Activated T-helper 1 cell treated with anti-CD3 and anti-CD28 coated beads, Interleukin-2, amount 50 U/mL, for 16 hours (primary cell): Measurements from ENCODE around the gene ANKIB1.
"Not testable (repeated sequence)": the region's sequence is repeated elsewhere in the genome, so short reads cannot be mapped to it uniquely, and the experiment has no call there.

Experiments used
- DNase-seq, 2 donors: peaks; one replicate each; pipeline ENCODE4 v3.0.0-alpha.2; 2020; ENCODE audit warnings: low read depth in 1 of 2, low spot score in 1 of 2

ANKIB1 gene

DNA sequence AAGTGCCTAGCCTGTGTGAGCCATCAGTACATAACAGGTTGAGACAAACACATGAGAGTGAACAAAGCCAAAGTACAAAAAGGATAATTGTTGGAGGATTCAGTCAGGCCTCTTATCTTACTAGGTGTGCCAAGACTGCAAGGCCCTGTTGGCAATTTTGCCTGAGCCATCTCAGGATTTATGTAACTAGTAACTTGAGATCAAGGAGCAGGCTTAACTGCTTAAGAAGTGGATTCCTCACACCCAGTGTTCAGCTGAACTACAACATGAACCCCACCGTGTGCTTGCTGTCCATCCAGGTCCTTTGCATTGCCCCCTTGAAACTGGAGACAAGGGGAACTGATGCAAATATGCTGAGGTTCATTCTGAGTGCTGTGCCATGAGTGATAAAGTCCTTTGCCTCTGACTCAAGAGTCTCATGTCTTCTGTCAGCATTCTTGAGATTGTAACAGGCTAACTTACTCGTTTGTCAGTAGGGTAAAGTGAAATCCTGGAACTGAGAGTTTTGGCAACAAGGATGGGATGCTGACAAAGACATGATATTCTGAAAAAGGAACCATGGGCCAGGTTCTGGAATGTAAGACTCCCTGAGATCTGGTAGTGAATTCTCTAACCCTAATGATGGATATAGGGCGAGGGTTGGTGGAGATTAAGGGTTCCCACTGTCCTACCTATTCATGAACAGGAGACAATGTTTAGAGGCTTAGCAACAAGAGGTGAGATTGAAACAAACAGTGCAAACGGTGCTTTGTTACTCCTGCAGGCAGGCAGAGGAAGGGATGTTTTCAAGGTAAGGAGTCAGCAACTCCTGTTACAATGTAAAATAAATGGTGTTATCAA lies 157.4 kb downstream of the ANKIB1 start:
- no peak for DNase-seq

DNA sequence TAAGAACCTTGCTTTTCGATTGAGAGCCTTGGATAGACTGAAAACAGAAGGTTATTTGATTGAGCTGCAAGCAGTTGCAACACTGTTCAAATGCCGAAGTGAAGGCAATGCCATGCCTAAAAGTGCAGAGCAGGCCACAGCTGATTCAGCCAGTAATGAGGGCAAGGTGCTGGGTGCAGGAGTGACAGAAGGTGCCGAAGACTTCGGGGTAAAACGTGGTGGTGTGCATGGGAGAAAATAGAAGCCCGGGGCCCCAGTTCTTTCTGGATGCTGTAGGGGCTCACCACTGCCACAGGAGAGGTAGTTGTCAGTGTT lies 157.9 kb downstream of the ANKIB1 start:
- DNase-seq = no peak

DNA sequence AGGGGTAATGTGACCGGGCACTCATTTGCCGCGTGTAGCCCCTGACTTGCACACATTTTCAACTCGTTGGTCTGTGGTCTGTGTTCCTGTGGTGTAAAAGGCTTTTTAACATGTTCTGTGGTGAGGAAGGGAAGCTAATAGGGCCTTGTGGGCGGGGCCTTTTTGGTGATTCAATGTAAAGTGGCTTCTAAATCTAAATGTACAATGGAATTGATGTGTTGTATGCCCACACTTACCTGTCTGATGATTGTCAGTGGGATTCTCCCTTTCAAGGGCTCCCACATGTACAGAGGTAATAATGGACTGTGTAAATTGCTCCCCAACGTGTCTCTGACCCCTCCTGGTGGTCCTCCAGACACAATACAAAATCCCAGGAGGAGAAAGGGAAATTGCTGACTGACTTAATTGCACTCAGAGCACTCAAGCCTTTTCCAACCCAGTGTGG lies 158.4 kb downstream of the ANKIB1 start:
- no peak for DNase-seq

DNA sequence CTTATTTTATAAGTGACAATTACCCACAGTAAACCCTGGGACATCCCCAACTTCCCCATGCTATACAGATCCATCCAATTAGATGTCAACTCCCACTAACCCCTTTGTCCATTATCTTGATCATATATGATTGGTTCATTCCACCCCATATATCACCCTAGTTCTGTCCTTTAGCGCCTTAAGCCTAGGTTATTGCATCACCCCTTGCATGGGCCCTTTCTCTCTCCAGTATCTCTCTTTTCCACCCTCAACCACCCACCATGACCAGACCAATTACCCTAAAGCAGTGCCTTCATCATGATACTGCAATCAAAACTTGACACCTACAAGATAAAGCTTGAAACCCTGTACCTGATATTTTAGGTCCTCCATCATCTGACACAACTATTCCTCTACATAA lies 163.6 kb downstream of the ANKIB1 start:
- no peak for DNase-seq

DNA sequence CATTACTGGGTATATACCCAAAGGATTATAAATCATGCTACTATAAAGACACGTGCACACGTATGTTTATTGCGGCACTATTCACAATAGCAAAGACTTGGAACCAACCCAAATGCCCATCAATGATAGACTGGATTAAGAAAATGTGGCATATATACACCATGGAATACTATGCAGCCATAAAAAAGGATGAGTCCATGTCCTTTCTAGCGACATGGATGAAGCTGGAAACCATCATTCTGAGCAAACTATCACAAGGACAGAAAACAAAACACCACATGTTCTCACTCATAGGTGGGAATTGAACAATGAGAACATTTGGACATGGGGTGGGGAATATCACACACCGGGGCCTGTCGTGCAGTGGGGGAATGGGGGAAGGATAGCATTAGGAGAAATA lies 164.4 kb downstream of the ANKIB1 start:
- not testable (repeated sequence) for DNase-seq

DNA sequence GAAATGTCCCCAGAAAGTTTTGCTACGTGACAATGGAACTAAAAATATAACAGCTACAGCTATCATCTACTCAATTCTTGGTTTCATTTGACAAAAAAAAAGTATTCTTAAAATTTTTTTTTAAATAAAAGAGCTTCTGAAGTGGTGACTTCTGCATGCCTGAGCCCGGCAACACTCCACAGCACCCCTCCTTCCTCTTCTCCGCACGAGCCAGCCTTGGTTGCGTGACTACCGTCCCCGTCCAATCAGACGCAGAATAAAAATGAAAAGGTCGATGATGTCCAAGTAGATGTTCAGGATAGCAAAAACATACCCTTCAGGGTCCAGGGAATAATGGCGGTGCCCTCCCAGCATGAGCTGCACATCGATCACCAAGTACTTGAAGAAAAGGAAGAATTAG lies 167.0 kb downstream of the ANKIB1 start:
- DNase-seq = no peak

DNA sequence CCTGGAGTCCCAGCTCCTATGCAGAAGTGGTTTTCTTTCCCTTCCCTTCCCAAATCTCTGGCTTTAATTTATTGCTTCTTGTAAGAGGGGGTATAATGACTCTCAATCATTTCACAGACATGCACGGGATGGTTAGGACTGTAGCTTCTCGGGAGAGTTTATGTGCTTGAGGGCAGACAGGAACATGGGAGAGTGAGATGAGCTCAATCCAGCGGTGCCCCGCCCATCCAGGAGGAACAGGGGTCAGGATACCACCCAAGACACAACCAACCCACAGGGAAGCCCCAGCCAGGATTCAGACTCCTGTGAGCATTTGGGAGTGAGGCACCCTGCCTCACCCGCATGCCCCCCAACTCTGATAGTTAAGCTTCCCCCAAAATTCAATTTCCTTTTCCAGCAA lies 167.8 kb downstream of the ANKIB1 start:
- no peak for DNase-seq

DNA sequence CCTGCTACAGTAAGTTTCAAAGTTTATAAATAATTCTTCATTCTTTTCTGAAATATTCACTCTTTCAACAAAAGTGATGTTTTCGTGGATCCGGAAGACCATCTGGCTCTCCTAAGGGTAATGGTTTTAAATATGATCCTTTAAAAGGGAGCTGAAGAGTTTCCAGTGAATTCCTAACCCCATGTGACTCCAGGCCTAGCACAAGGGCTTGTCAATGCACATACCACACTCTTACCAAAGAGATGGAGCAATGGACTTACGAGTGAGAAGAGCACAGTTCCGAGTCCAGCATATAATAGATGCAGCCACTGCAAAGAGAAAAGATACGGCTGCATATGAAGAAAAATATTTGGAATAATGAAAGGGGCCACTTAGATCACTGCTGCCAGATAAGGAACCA lies 169.5 kb downstream of the ANKIB1 start:
- no peak for DNase-seq

DNA sequence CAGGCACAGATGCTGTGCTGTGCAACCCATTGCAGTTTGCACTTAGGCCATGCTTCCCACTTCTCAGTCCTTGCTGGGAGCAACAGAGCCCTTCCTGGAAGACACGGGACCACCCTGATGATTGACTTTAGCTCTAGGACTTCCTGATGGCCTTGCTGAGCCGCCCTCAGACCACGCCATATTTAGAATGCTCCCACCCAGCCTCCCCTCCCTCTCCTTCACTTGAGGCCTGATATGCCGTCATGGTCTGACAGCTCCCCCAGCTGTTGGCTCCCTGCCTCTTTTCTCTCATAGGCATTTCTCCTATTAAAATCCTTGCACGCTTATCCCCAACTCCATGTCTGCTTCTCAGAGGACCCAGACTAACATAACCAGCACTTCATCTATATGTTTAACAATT lies 172.1 kb downstream of the ANKIB1 start:
- no peak for DNase-seq

DNA sequence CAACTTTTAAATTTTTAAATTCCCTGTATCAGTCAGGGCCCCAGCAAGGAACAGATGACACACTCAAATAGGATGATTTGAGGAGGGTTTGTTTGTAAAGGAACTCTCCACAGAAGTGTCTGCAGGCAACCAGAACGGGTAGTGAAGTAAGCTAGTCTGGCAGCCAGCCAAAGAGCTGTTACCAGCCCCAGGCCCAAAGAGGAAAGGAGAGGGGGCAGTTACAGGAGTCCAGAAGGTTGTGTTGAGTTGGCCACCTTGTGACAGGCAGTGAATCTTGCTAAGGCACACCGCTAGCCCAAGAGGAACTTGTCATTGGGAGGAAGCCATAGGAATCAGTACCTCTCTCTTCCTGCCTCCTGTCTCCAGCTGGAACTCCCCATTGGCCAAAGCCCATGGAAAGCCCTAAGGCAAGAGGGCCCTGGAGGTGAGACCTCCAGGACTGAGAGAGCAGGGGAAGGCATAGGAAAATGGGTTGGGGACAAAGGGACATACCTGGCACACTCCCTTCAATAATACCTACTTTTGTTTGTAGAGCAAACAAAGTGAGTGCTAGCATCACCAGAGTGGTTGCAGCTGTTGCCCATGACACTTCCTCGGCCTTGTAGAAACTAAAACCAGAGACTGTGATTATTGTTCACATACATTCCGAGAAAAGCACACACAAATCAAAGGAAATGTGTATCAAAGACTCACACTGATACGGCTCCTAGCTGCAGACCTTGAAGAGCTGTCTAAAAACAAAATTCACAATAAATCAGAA lies 176.1 kb downstream of the ANKIB1 start:
- no peak for DNase-seq

DNA sequence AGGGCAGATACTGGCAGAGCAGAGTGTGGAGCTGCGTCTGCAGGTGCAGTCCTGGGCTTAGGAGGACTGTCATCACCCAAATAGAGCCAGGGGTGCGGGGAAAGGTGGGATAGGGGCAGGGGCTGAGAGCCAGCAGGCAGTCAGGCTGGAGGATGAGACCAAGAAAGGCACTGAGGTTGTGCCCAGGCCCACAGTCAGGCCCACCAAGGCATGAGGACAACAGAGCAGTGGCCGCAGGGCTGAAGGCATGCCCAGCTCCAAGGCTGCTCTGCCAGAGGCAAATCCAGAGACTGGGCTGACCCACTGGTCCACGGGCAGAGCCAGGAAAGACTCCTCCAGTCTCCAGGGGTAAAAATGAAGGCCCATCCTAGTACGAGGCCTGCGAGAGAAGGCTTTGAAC lies 177.2 kb downstream of the ANKIB1 start:
- DNase-seq = no peak

DNA sequence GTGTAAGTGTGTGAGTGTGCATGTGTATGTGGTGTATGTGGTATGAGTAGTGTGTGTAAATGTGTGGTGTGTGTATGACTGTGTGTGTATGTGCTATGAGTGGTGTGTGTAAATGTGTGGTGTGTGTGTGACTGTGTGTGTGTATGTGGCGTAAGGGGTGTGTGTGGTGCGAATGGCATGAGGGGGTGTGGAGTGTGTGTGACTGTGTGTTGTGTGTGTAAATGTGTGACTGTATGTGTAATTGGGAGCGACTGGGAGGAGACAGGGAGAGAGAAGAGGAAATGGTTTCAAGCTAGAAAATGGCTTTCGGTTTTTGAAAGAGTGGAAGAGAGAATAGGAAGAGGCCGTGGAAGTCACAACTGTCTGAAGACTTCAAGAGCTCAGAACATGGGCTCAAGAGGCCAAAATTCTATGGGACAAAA lies 177.9 kb downstream of the ANKIB1 start:
- DNase-seq = no peak

DNA sequence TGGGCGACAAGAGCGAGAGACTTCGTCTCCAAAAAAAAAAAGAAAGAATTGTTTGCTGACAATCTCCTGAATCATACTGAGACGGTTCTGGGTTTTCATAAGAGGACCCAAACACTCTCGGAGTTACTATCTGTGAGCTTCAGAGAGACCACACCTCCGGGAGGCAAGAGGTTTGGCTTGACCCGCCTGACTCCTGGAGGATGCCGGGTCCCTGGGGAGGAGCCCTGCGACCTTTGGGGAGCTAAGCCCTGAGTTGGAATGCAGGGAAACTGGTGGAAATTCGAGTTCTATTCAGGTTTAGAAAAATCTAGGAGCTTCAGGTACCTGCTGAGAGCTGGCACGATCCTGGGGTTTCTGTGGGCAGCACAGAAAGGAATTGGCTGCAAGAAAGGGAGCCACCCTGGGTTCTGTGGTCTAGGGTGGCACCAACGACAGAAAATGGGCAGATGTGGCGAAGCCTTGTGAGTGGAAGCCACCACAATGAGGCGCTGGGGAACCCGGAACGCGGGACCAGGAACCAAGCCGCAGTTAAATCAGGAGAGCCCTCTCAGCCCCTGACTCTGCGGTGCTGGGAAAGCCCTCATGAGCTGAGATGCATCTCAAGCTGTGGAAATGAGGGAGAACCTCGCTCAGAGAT lies 179.7 kb downstream of the ANKIB1 start:
- DNase-seq = no peak

DNA sequence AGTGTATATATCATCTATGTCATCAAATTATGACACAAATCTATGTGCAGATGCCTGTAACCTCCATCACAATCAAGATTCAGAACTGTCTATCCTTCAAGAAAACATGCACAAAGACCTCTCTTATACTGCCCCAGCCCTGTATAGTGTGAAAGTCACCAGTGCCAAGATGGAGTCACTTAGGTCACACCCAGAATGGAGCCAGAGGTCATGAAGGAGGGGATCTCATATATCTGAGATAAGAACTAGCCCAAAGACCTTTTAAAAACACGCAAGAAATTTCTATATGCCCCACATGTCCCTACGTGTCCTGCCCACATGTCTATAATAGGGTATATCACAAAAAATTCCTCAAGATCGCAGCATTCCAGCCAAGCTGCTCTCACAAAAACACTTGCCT lies 181.4 kb downstream of the ANKIB1 start:
- no peak for DNase-seq

DNA sequence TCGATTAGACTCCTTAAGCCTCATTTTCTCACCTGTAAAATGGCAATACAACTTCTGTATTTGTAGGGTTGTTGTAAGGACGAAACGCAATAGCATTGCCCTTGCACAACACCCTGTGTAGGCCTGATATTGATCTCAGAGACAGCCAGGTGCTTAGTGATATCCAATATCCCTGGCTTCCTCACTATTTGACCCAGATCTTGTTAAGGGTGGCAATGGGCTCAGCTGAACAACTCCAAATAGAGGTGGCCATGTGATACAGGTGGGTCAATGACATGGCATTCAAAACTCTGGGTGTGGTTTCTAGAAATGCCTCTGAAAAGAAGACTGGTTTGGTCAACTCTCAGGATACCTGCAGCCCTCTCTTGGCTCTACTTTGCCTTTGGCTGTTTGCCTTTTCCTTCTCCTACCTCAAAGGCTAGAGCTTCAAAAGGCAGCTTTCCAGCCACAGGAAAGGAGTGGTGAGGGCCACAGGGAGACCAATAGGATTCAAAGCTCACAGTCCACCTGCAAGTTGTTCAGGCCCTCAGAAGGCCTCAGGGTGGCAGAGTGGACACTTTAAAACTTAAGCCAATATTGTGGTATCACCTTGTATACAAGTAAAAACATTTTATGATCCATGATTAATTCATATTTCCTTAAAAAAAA lies 186.6 kb downstream of the ANKIB1 start:
- no peak for DNase-seq

DNA sequence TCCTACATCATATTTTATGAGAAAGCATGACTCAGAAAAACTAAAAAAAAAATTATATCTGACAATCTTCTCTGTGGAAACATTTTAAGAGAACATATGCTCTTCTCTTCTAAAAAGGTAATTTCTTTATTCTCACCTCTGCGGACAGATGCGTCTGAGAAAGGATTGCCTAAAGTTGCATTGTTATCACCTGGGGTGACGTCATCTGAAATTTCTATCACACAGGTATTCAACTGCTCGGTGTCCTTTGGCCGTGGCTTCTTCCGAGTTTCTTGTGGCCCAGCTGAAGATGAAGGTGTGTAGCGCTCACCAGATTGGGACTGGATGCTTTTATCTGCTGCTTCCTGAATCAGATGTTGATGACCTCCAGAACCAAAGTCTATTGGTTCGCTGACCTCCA lies 187.2 kb downstream of the ANKIB1 start:
- DNase-seq = no peak

DNA sequence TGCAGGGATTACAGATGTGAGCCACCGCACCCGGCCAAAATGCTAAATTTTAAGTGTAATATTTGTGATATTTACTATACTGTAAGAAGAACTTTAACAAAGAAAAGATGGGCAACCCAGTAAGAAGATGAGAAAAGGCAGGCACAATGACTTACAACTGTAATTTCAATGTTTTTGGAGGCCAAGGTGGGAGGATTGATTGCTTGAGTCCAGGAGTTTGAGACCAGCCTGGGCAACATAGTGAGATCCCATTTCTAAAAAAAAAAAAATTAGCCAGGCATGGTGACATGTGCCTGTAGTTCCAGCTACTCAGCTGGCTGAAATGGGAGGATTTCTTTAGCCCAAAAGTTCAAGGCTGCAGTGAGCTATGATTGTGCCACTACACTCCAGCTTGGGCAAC lies 189.8 kb downstream of the ANKIB1 start:
- no peak for DNase-seq

DNA sequence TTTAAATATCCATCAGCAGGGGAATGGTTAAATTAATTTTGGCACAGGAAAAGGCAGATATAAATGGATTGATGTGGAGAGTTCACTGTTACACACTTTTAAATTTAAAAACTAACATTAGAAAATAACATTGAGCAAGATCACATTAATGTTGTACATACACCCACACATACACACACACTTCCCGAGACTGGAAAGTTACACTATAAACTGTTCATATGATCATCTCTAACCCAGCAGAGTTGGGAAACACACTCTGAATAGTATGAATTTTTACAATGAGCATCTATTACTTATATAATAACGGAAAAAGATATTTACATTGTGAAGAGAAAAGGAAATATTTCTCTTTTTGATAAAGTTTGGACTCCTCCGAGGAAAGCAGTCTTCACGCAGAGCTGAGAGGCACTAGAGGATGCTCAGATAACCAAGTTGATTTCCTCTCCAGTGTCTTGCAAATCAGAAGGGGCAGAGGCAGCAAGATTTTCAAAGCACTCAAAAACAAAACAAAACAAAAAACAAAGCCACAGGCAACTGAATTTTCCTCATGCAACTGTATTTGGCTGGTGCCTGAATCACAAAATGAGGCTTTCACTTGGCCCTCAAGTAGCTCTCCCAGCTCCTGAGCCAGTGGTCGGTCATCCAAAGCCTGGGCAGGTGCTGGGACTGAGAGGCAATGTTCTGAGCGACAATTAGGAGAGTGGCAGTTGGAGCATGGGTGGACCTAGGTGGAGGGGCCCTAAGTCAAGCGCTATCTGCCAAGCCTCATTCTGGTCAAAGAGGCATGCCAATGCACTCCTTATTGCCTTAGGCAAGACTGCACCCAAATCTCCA lies 191.1 kb downstream of the ANKIB1 start:
- no peak for DNase-seq

DNA sequence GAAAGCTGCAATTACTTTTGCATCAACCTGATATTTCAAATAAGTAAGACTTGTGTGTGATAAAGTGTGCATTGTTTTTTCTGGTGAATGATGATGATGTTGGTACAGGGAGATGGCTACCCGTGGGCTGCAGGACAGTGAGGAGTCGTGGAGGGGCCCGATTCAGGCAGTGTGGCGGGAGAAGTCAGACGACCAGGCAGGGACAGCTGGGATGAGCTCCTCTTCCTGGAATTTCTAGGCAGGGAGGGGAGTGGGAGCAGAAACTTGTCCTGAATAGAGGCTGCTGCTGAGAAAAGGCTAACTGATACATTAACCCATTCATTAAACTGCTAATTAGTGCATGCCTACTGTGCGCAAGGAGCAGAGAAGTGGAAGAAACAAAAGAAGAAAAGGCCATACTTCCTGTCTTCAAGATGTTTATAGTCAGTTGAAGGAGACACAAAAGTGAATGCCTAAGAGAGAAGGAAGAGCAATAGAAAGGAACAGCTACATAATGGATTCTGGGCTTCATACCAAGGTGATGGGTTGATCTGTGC lies 192.2 kb downstream of the ANKIB1 start:
- no peak for DNase-seq

DNA sequence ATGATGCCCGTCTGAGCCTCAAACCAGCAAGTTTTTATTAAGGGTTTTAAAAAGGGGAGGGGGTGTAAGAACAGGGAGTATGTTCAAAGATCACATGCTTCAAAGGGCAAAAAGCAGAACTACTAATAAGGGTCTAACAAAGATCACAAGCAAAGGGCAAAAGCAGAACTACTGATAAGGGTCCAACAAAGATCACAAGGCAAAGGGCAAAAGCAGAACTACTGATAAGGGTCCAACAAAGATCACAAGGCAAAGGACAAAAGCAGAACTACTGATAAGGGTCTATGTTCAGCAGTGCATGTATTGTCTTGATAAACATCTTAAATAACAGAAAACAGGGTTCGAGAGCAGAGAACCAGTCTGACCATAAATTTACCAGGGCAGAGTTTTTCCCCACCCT lies 196.9 kb downstream of the ANKIB1 start:
- DNase-seq = not testable (repeated sequence)
